Measurements from ENCODE around the gene LMCD1. TPM values are rescaled to one million over a fixed set of nuclear protein-coding genes. Genes with fewer than 3 reads are reported as not detected.

The LMCD1 gene
- total and polyA plus RNA-seq, 4 experiments from 2014 or later = 0.53 to 2.2 (median 1.3) TPM

DNA sequence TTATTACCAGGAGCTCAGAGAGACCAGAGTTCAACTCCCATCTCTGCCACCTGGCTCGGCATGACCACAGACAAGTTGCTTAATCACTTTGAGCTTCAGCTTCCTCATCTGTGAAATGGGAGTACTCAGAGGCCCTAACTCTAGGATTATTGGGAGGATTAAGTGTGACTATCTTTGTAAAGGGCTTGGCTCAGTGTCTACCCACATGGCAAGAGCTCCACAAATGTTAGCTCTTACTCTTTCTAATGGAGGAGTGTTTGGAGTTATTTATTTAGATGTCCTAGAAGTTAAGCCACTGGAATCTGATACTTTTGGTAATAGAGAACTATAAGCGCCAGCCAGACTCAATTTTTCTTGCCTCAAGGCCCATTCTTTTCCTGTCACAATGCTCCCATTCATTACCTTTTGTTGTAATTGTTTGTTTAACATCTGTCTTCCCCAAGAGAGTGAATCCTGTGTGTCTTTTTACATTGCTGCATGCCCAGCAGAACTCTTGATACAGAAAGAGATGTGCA is 12.3 kb upstream of the LMCD1 start:
- Mint-ChIP-seq H3K36me3 (no peaks in the 10 kb centered on the region), H3K9me3 (peaks cover 0 to 2% (median 0%) of the 10 kb centered on the region in 8 donors), H3K27me3 (peaks cover 2% of the 10 kb centered on the region in 2 donors), H3K4me1 (peaks cover 0 to 10% (median 5%) of the 10 kb centered on the region in 4 donors), H3K4me3 (no peak overlapping the region), H3K27ac (no peak overlapping the region)
- Histone ChIP-seq H3K27ac (ENCODE audit: low read depth, low read length) (no peak overlapping the region), H3K4me3 (ENCODE audit: low read length in 2 of 2) (no peak overlapping the region), H3K4me1 (ENCODE audit: insufficient read depth, low read length) (peaks cover 5% of the 10 kb centered on the region), H3K36me3 (ENCODE audit: insufficient read depth, low read length) (no peaks in the 10 kb centered on the region), H3K27me3 (ENCODE audit: insufficient read depth, low read length) (no peaks in the 10 kb centered on the region), H3K9me3 (ENCODE audit: control insufficient read depth in 1 of 2, low read length in 2 of 2) (no peaks in the 10 kb centered on the region)
- ChIA-PET POLR2A (ENCODE audit: partially characterized antibody) (no interaction called here), CTCF (ENCODE audit: partially characterized antibody) (no interaction called here)
- intact Hi-C loops (cut with micrococcal nuclease) = no loop called here
- DNase-seq = no peak

DNA sequence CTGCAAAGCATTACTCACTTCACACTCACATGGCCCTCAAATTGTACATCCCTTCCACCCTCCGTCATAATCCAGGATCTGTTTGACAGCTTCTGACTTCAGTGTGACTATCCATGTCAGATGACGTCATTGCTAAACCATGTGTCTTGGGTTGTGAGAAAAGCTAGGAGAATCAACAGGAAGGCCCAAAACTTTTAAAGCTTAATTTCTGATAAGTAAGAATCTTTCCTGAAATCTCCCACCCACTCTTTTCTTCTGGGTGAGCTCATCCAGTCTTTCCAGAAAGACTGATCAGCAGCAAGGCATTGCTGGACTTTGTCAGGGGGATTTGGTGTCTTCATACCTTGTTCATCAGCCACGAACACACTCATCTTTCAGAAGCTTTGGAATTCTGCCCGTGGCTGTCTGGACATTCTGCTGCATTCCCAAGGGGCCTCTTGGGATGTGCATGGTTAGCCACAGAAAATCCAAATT is 11.5 kb upstream of the LMCD1 start:
- Mint-ChIP-seq H3K27me3 (peaks cover 2% of the 10 kb centered on the region in 2 donors), H3K9me3 (no peaks in the 10 kb centered on the region), H3K27ac (no peak overlapping the region), H3K4me1 (peaks cover 0 to 10% (median 5%) of the 10 kb centered on the region in 4 donors), H3K4me3 (no peak overlapping the region), H3K36me3 (no peaks in the 10 kb centered on the region)
- Histone ChIP-seq H3K9me3 (ENCODE audit: control insufficient read depth in 1 of 2, low read length in 2 of 2) (no peaks in the 10 kb centered on the region), H3K27ac (ENCODE audit: low read depth, low read length) (no peak overlapping the region), H3K36me3 (ENCODE audit: insufficient read depth, low read length) (no peaks in the 10 kb centered on the region), H3K4me3 (ENCODE audit: low read length in 2 of 2) (no peak overlapping the region), H3K4me1 (ENCODE audit: insufficient read depth, low read length) (peaks cover 5% of the 10 kb centered on the region), H3K27me3 (ENCODE audit: insufficient read depth, low read length) (no peaks in the 10 kb centered on the region)
- ChIA-PET POLR2A (ENCODE audit: partially characterized antibody) (no interaction called here), CTCF (ENCODE audit: partially characterized antibody) (no interaction called here)
- intact Hi-C loops (cut with micrococcal nuclease) = no loop called here
- DNase-seq = no peak

DNA sequence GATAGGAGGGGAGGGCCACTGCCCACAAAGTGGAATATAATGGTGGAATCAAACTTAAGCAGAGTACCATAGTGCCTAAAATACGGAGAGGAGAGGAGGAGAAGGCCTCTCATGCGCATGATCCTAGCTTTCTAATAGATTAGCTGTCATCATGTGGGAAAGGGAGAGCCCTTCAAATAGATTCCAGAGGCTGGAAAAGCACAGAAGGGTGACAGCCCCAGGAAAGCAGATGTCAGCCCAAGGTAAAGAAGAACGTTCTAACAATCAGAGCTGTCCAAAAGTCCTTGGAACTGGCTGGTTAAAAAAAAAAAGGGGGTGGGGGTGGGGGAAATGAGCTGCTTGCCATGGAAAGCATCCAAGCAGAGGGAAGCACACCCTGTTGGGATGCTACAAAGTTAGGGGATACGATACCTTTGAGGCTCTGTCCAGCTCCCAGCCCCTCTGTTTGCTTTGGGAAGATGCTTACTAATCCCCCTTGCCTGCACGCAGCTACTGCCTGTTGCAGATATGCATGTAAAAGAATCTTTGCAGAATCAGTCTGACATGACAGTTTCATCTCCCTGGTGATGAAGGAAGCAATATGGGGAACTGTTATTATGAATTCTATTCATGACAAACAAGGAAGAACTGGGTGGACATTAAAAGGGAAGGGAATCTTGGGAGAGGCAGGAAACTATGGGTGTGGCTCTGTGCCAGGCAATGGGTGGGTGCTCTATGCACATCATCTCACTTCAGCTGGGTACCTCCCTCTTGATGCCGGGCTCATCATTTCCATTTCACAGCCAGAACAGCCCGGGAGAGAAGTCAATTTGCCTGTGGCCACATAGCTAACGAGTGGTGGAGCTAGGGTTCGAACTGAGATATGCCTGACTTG is 10.1 kb upstream of the LMCD1 start:
- POLR2A ChIA-PET (ENCODE audit: partially characterized antibody) = no interaction called here
- Histone ChIP-seq H3K4me1 (ENCODE audit: insufficient read depth, low read length) (peaks cover 5% of the 10 kb centered on the region), H3K4me3 (ENCODE audit: low read length in 2 of 2) (no peak overlapping the region), H3K9me3 (ENCODE audit: control insufficient read depth in 1 of 2, low read length in 2 of 2) (no peaks in the 10 kb centered on the region), H3K36me3 (ENCODE audit: insufficient read depth, low read length) (no peaks in the 10 kb centered on the region), H3K27ac (ENCODE audit: low read depth, low read length) (no peak overlapping the region), H3K27me3 (ENCODE audit: insufficient read depth, low read length) (no peaks in the 10 kb centered on the region)
- H3K36me3 Mint-ChIP-seq = no peaks in the 10 kb centered on the region
- intact Hi-C loops (cut with micrococcal nuclease) = no loop called here
- DNase-seq = no peak
- H3K4me3 Mint-ChIP-seq = no peak overlapping the region
- H3K27me3 Mint-ChIP-seq = peaks cover 2% of the 10 kb centered on the region in 2 donors
- H3K4me1 Mint-ChIP-seq = peaks cover 0 to 10% (median 5%) of the 10 kb centered on the region in 4 donors
- H3K9me3 Mint-ChIP-seq = no peaks in the 10 kb centered on the region
- CTCF ChIA-PET (ENCODE audit: partially characterized antibody) = no interaction called here
- no peak overlapping the region for H3K27ac Mint-ChIP-seq

DNA sequence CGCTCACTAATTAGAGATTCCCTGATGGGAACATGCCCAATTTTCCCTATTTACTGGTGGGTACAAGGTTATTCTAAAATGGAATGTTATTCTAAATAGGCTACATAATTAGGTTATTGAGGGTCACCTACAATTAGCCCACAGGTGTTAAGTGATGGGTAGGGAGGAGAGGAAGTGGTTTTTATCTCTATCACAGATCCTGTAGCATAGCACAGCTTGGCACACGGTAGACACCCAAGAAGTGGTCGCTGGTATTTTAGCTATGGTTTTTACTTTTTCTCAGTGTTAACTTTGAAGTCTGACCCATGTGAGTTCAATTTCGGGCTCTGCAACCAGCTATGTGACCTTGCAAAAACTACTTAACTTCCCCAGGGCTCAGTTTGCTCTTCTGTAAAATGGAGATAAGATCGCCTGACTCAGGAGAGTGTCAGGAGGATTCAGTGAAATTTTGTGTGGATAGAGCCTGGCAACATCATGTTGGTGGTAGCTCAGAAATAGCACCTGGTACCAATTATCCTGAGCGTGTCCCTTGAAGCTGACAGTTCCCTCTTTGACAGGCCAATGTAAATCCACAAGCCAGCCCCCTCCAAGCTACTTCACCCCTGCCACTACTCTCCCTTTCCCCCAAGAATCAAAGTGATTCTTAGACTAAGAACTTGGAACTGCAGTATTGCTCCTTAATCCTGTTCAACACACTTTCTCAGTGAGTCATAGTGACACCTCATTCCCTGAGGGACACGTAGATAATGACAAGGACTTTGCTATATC is 8.7 kb upstream of the LMCD1 start:
- no peak overlapping the region for H3K4me3 ChIP-seq (ENCODE audit: low read length in 2 of 2)
- peaks cover 5% of the 10 kb centered on the region for H3K4me1 ChIP-seq (ENCODE audit: insufficient read depth, low read length)
- H3K4me1 Mint-ChIP-seq = peaks cover 0 to 10% (median 5%) of the 10 kb centered on the region in 4 donors
- peak overlapping the region in 1 of 8 donors; percentile 6 for H3K4me3 Mint-ChIP-seq
- no peak overlapping the region for H3K27ac ChIP-seq (ENCODE audit: low read depth, low read length)
- peaks cover 0 to 2% (median 0%) of the 10 kb centered on the region in 8 donors for H3K9me3 Mint-ChIP-seq
- ChIA-PET CTCF (ENCODE audit: partially characterized antibody) (interaction anchor here (0.5 kb wide), 1 partner anchor 71 kb away, joined by 3 read pairs; no protein-coding TSS in a partner anchor), POLR2A (ENCODE audit: partially characterized antibody) (no interaction called here)
- H3K36me3 Mint-ChIP-seq = no peaks in the 10 kb centered on the region
- peak overlapping the region in 1 of 7 donors; percentile 50 for H3K27ac Mint-ChIP-seq
- H3K36me3 ChIP-seq (ENCODE audit: insufficient read depth, low read length) = no peaks in the 10 kb centered on the region
- no peaks in the 10 kb centered on the region for H3K27me3 ChIP-seq (ENCODE audit: insufficient read depth, low read length)
- intact Hi-C loops (cut with micrococcal nuclease) = no loop called here
- DNase-seq = no peak
- no peaks in the 10 kb centered on the region for H3K9me3 ChIP-seq (ENCODE audit: control insufficient read depth in 1 of 2, low read length in 2 of 2)
- H3K27me3 Mint-ChIP-seq = peaks cover 2% of the 10 kb centered on the region in 2 donors

DNA sequence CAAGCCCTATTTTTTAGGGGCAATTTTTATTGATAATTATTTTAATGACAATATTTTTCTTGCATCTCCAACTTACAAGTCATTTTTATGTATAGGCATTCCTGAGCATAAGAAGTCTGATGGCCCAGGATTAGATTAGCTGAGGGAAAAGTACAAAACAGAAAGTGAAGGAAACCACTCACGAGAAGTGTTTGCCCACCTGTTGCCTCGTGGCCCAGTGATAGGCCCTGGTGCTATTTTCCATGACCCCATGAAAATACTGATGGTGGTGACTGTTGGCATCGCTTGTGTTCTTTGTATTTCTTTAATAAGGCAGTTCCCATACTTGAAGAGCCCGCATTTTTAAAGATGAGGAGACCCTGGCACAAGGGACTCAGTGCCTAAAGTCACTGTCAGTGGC is 7.9 kb upstream of the LMCD1 start:
- H3K27me3 Mint-ChIP-seq = peaks cover 2% of the 10 kb centered on the region in 2 donors
- no peak for DNase-seq
- CTCF ChIA-PET (ENCODE audit: partially characterized antibody) = no interaction called here
- peaks cover 0 to 10% (median 5%) of the 10 kb centered on the region in 4 donors for H3K4me1 Mint-ChIP-seq
- POLR2A ChIA-PET (ENCODE audit: partially characterized antibody) = no interaction called here
- no peaks in the 10 kb centered on the region for H3K36me3 Mint-ChIP-seq
- Histone ChIP-seq H3K9me3 (ENCODE audit: control insufficient read depth in 1 of 2, low read length in 2 of 2) (no peaks in the 10 kb centered on the region), H3K36me3 (ENCODE audit: insufficient read depth, low read length) (no peaks in the 10 kb centered on the region), H3K4me1 (ENCODE audit: insufficient read depth, low read length) (peaks cover 5% of the 10 kb centered on the region), H3K27ac (ENCODE audit: low read depth, low read length) (no peak overlapping the region), H3K27me3 (ENCODE audit: insufficient read depth, low read length) (no peaks in the 10 kb centered on the region), H3K4me3 (ENCODE audit: low read length in 2 of 2) (no peak overlapping the region)
- no peak overlapping the region for H3K4me3 Mint-ChIP-seq
- intact Hi-C loops (cut with micrococcal nuclease) = no loop called here
- no peak overlapping the region for H3K27ac Mint-ChIP-seq
- peaks cover 0 to 2% (median 0%) of the 10 kb centered on the region in 8 donors for H3K9me3 Mint-ChIP-seq

DNA sequence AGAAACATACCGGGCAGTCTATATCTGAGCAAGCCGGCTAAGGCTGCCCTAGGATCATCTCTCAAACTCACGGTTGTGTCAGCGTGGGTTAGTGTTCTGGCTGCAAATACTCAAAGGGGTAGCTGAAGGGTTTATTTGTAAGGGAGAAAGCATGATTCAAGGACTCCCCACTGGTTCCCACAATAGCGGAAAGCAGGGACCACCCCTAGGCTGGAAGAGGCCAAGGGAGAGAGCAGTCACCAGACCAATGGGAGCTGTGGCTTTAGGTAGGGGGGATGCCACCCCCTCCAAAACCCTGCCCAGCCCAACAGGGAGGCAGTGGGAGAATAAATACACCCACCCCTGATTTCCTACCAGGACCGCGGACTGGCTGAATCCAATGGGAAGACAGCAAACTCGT is 7.3 kb upstream of the LMCD1 start:
- Mint-ChIP-seq H3K27me3 (peaks cover 2% of the 10 kb centered on the region in 2 donors), H3K27ac (no peak overlapping the region), H3K9me3 (peaks cover 0 to 2% (median 0%) of the 10 kb centered on the region in 8 donors), H3K36me3 (no peaks in the 10 kb centered on the region), H3K4me1 (peaks cover 0 to 10% (median 5%) of the 10 kb centered on the region in 4 donors), H3K4me3 (no peak overlapping the region)
- DNase-seq = no peak
- Histone ChIP-seq H3K27ac (ENCODE audit: low read depth, low read length) (no peak overlapping the region), H3K9me3 (ENCODE audit: control insufficient read depth in 1 of 2, low read length in 2 of 2) (no peaks in the 10 kb centered on the region), H3K36me3 (ENCODE audit: insufficient read depth, low read length) (no peaks in the 10 kb centered on the region), H3K4me1 (ENCODE audit: insufficient read depth, low read length) (peaks cover 5% of the 10 kb centered on the region), H3K4me3 (ENCODE audit: low read length in 2 of 2) (no peak overlapping the region), H3K27me3 (ENCODE audit: insufficient read depth, low read length) (no peaks in the 10 kb centered on the region)
- ChIA-PET POLR2A (ENCODE audit: partially characterized antibody) (interaction anchor here (0.7 kb wide), 1 partner anchor 12 kb away, joined by 3 read pairs; no protein-coding TSS in a partner anchor), CTCF (ENCODE audit: partially characterized antibody) (interaction anchor here (1.1 kb wide), 1 partner anchor 77 kb away, joined by 3 read pairs; no protein-coding TSS in a partner anchor)
- intact Hi-C loops (cut with micrococcal nuclease) = no loop called here

DNA sequence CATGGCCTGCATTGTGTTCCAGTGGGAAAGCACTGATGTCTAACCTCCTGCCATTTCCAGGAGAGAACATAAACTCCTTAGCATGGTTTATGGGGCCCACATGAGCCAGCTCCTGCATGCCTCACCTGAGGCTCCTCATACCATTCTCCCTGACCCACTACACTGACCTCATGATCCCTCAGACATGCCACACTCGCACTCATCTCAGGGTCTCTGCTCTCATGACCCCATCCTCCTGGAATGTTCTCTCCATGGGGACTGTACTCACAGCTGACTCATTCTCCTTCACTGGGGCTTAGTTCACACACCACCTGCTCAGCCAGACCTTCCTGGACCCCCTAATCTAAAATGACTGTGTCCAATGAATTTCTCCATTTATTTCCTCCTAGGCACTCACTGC is 4.0 kb upstream of the LMCD1 start:
- CTCF ChIA-PET (ENCODE audit: partially characterized antibody) = no interaction called here
- H3K27ac Mint-ChIP-seq = no peak overlapping the region

More for the DNA sequence above, 4.0 kb upstream of the LMCD1 start:
- Histone ChIP-seq H3K4me1 (ENCODE audit: insufficient read depth, low read length) (peaks cover 19% of the 10 kb centered on the region), H3K27me3 (ENCODE audit: insufficient read depth, low read length) (no peaks in the 10 kb centered on the region), H3K9me3 (ENCODE audit: control insufficient read depth in 1 of 2, low read length in 2 of 2) (no peaks in the 10 kb centered on the region), H3K4me3 (ENCODE audit: low read length in 2 of 2) (no peak overlapping the region), H3K36me3 (ENCODE audit: insufficient read depth, low read length) (no peaks in the 10 kb centered on the region), H3K27ac (ENCODE audit: low read depth, low read length) (no peak overlapping the region)
- Mint-ChIP-seq H3K4me3 (no peak overlapping the region), H3K4me1 (peaks cover 5 to 19% (median 6%) of the 10 kb centered on the region in 4 donors), H3K9me3 (peaks cover 0 to 2% (median 0%) of the 10 kb centered on the region in 8 donors), H3K36me3 (no peaks in the 10 kb centered on the region), H3K27me3 (peaks cover 0 to 2% of the 10 kb centered on the region in 2 donors)
- DNase-seq = no peak
- intact Hi-C loops (cut with micrococcal nuclease) = no loop called here
- POLR2A ChIA-PET (ENCODE audit: partially characterized antibody) = no interaction called here

Data from CD4-positive, alpha-beta memory T cell (primary cell).